ENCODE data around the gene CFAP99.

GRCh38 chr4:2423066-2423465 is 4.3 kb downstream of the CFAP99 start:
- TF ChIP-seq TAF1 (IDR thresholded peaks at IDR 0.05; ENCODE audit: borderline replicate concordance, insufficient read depth, low read length), result no peak
- no peak for TF ChIP-seq REST (IDR thresholded peaks at IDR 0.05; ENCODE audit: insufficient read depth in 1 of 2, low read depth in 2 of 2, low read length in 2 of 2)
- TF ChIP-seq POLR2AphosphoS5 (IDR thresholded peaks at IDR 0.05; ENCODE audit: low read depth, low read length), result no peak
- no peak for TF ChIP-seq SIN3A (IDR thresholded peaks at IDR 0.05; ENCODE audit: borderline replicate concordance, insufficient read depth, low read length)
- no peak for TF ChIP-seq FOXP2 (optimal IDR thresholded peaks at IDR 0.05; ENCODE audit: borderline replicate concordance, extremely low read depth, extremely low read length, insufficient read depth)
